Thyroid gland (tissue), 4 donors: ENCODE measurements around the gene MXRA5. TPM values are rescaled to one million over a fixed set of nuclear protein-coding genes. Genes with fewer than 3 reads are reported as not detected.

Experiments
- DNase-seq, 2 donors: peaks; one replicate each; pipeline ENCODE4 v3.0.0-alpha.2; 2019
- H3K27ac ChIP-seq, 3 donors: fragments of 200-600 bp; sonication (generic); 1 replicate in 2 of 3; 2 replicates in 1 of 3; pipeline ENCODE4 v1.5.1; 2016 to 2019; ENCODE audit warnings: mild to moderate bottlenecking in 1 of 3, moderate library complexity in 1 of 3
- H3K27me3 ChIP-seq: fragments of 200-600 bp; sonication (generic); one replicate; pipeline ENCODE4 v1.5.1; 2019
- H3K36me3 ChIP-seq, 2 donors: fragments of 200-600 bp; sonication (generic); one replicate each; pipeline ENCODE4 v1.5.1; 2016 to 2019
- H3K4me1 ChIP-seq, 2 donors: fragments of 200-600 bp; sonication (generic); one replicate each; pipeline ENCODE4 v1.5.1; 2017 to 2019
- H3K4me3 ChIP-seq, 3 donors: fragments of 200-600 bp; sonication (generic); replicated peaks in 1 of 3; 1 replicate in 2 of 3; 2 replicates in 1 of 3; pipeline ENCODE4 v1.5.1; 2016; ENCODE audit warnings: mild to moderate bottlenecking in 1 of 3
- H3K9me3 ChIP-seq: fragments of 200-600 bp; sonication (generic); one replicate; pipeline ENCODE4 v1.5.1; 2017
- POLR2A ChIP-seq, 2 donors: fragments of 450-650 bp; IDR thresholded peaks; one replicate each; pipeline ENCODE4 v1.6.1; 2017; ENCODE audit warnings: antibody characterized with exemption in 2 of 2, mild to moderate bottlenecking in 2 of 2, moderate library complexity in 1 of 2
- WGBS, 2 donors: methylation state at CpG; one replicate each; pipeline ENCODE4 v1.1.5; 2017; 5-methylcytosine and 5-hydroxymethylcytosine counted together
- intact Hi-C: fragments of 100-400 bp; cut with DNase I; formaldehyde crosslinking; loops from one replicate; pipeline ENCODE4 v1.15.1; 2023
- total RNA-seq, 4 donors: library from RNA; depleted of rRNA; stranded (reverse); fragments of >200 nt; gene quantifications; one replicate each; pipeline ENCODE4 v1.2.3, GENCODE V29; 2016
- TF ChIP-seq, protein P1 (sequence below), 6 experiments: fragments of 200-600 bp in 3 of 6; fragments of 450-650 bp in 3 of 6; sonication (generic) in 3 of 6; IDR thresholded peaks; one replicate each; pipeline ENCODE4 v1.5.1; 2016 to 2019; ENCODE audit warnings: antibody characterized with exemption in 6 of 6, mild to moderate bottlenecking in 2 of 6, inconsistent platforms in 1 of 6, moderate library complexity in 1 of 6

Gene MXRA5
- total RNA-seq, 4 donors from 2014 or later: 31.0 to 52.8 (median 50.4) TPM

DNA sequence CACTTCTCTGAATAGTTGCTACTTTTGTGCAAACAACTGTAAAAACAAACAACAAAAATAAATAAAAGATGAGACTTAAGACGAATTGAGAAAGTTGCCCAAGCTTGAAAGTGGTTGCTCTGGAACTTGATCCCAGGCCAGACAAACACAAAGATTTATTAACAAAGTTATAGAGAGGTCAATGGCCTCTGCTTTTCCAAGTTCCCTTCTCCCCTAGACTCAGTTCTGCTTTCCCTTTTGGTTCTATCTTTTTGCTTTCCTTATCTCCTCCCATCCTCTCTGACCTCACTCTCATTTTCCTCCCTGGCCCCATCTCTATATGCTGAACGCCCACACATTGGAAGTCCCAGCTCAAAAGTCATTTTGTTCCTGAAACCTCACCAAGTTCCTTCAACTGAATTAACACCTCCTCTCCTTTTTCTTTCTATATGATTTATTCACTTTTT, 82.7 kb downstream of the MXRA5 start:
- H3K27me3 ChIP-seq: no peaks in the 10 kb centered on the region
- intact Hi-C loops: no loop called here
- DNase-seq: no peak
- 44 to 55% methylated on average over 2 of the region's 2 CpGs for WGBS, 2 donors
- no peak overlapping the region for H3K27ac ChIP-seq
- no peaks in the 10 kb centered on the region for H3K9me3 ChIP-seq
- H3K36me3 ChIP-seq: no peaks in the 10 kb centered on the region
- TF ChIP-seq, protein P1, sequence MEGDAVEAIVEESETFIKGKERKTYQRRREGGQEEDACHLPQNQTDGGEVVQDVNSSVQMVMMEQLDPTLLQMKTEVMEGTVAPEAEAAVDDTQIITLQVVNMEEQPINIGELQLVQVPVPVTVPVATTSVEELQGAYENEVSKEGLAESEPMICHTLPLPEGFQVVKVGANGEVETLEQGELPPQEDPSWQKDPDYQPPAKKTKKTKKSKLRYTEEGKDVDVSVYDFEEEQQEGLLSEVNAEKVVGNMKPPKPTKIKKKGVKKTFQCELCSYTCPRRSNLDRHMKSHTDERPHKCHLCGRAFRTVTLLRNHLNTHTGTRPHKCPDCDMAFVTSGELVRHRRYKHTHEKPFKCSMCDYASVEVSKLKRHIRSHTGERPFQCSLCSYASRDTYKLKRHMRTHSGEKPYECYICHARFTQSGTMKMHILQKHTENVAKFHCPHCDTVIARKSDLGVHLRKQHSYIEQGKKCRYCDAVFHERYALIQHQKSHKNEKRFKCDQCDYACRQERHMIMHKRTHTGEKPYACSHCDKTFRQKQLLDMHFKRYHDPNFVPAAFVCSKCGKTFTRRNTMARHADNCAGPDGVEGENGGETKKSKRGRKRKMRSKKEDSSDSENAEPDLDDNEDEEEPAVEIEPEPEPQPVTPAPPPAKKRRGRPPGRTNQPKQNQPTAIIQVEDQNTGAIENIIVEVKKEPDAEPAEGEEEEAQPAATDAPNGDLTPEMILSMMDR (IDR thresholded peaks at IDR 0.05): no peak
- TF ChIP-seq POLR2A (IDR thresholded peaks at IDR 0.05): no peak
- no peak overlapping the region for H3K4me3 ChIP-seq
- H3K4me1 ChIP-seq: no peaks in the 10 kb centered on the region

DNA sequence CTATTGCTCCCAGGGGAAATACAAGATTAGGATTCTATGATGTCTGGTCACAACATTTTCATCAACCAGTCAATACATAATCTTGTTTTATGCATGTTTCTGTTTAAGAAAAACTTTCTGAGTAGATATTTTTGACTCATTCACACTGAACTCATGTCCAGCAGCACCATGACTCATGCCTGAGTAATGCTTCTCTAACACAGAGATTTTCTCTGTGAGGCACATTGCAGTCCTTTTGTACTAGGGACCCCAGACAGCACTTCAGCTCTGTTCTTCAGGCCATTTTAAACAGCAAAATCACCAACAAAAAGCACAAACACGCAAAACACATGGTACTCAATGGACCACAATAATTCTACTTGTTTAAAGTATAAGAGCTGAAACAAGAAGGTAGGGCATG, 83.6 kb downstream of the MXRA5 start:
- WGBS, 2 donors: 67% methylated on average over 1 of the region's 1 CpG; no CpG with 5 or more reads in 1 of the 2 donors
- no peaks in the 10 kb centered on the region for H3K27me3 ChIP-seq
- no peaks in the 10 kb centered on the region for H3K9me3 ChIP-seq
- H3K36me3 ChIP-seq: no peaks in the 10 kb centered on the region
- TF ChIP-seq, protein P1 (IDR thresholded peaks at IDR 0.05): no peak
- no peak for TF ChIP-seq POLR2A (IDR thresholded peaks at IDR 0.05)
- intact Hi-C loops: no loop called here
- H3K4me1 ChIP-seq: no peaks in the 10 kb centered on the region
- DNase-seq: no peak
- no peak overlapping the region for H3K4me3 ChIP-seq
- no peak overlapping the region for H3K27ac ChIP-seq
